Measurements from ENCODE around the gene TMEM135.

Gene TMEM135

DNA sequence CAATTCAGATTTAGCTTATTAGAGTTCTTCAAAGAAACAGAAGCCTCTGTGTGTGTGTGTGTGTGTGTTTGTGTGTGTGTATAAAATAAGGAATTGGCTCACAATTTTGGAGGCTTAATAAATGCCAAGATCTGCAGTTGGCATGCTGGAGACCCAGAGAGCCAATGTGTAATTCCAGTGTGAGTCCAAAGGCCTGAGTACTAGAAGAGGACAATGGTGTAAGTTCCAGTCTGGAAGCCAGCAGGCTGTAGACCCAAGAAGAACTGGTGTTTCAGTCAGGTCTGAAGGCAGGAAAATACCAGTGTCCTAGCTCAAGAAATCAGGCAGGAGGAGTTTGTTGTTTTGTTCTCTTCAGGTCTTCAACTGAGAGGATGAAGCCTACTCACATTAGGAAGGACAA is 20.0 kb downstream of the TMEM135 start:
- TF ChIP-seq Cebpa-rat (IDR thresholded peaks at IDR 0.05): no peak
- Histone ChIP-seq H4K20me1 (peaks cover 0 to 31% (median 0%) of the 10 kb centered on the region in 11 experiments; a peak in 7 of 22 replicates), H3K4me3 (no peak overlapping the region), H3K9me3 (replicated peaks in 1 of 11) (peaks cover 0 to 37% (median 20%) of the 10 kb centered on the region in 11 experiments; a peak in 14 of 22 replicates), H3K4me1 (no peaks in the 10 kb centered on the region), H3K27me3 (0 out of 22 replicates have a peak, but pooled peaks cover 0 to 3% (median 0%) of the 10 kb centered on the region in 11 experiments), H3K9ac (no peak overlapping the region), H3K36me3 (peaks cover 4 to 48% (median 23%) of the 10 kb centered on the region in 11 experiments; a peak in 16 of 22 replicates), H3K4me2 (no peak overlapping the region), H3K27ac (no peak overlapping the region)

DNA sequence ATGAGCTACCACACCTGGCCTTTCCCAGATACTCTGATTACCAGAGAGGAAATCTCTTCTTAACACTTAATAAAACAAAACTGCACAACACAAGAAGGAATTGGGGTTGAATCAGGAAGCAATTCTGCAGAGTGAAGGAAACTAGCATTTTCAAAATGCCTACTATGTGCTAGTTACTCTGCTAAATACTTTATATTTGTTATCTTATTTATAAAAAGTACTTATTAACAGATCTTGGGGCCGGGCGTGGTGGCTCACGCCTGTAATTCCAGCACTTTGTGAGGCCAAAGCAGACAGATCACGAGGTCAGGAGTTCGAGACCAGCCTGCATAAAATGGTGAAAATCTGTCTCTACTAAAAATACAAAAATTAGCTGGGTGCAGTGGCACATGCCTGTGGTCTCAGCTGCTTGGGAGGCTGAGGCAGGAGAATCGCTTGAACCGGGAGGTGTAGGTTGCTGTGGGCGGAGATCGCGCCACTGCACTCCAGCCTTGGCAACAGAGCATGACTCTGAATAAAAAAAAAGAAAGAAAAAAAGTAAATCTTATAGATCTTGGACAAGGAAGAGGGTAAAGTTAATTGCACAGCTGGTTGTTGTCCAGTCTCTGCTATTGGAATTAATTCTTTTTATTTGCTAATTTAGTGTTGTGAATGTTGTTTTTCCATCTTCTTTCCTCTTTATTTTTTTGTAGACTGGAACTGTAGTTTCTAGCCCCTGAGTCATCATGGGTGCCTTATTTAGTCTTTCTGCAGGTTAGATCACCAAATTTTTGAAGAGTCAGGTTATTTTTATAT is 22.1 kb downstream of the TMEM135 start:
- Histone ChIP-seq H3K9ac (no peak overlapping the region), H3K36me3 (peaks cover 4 to 48% (median 23%) of the 10 kb centered on the region in 11 experiments; a peak in 14 of 22 replicates), H3K9me3 (replicated peaks in 1 of 11) (peaks cover 0 to 37% (median 16%) of the 10 kb centered on the region in 11 experiments; a peak in 14 of 22 replicates), H3K4me3 (no peak overlapping the region), H3K27me3 (0 out of 22 replicates have a peak, but pooled peaks cover 0 to 3% (median 0%) of the 10 kb centered on the region in 11 experiments), H3K27ac (no peak overlapping the region), H4K20me1 (peaks cover 0 to 31% (median 4%) of the 10 kb centered on the region in 11 experiments; a peak in 9 of 22 replicates), H3K4me2 (no peak overlapping the region), H3K4me1 (no peaks in the 10 kb centered on the region)
- TF ChIP-seq Cebpa-rat (IDR thresholded peaks at IDR 0.05): no peak

DNA sequence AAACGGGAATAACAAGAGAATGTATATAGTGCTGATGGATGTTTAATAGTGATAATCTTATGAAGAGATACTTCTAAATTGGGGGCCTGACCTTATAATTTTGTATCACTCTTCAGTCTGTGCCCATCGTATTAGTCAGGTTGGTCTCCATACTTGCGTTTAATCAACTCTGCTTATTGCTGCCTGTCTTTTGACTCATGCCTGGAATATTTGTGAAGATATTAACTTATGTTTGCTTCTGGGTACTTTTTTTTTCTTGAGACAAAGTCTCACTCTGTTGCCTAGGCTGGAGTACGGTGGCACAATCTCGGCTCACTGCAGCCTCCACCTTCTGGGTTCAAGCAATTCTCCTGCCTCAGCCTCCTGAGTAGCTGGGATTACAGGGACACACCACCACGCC is 24.0 kb downstream of the TMEM135 start:
- H3K4me2 ChIP-seq: no peak overlapping the region
- H3K4me3 ChIP-seq: no peak overlapping the region
- no peaks in the 10 kb centered on the region for H3K4me1 ChIP-seq

DNA sequence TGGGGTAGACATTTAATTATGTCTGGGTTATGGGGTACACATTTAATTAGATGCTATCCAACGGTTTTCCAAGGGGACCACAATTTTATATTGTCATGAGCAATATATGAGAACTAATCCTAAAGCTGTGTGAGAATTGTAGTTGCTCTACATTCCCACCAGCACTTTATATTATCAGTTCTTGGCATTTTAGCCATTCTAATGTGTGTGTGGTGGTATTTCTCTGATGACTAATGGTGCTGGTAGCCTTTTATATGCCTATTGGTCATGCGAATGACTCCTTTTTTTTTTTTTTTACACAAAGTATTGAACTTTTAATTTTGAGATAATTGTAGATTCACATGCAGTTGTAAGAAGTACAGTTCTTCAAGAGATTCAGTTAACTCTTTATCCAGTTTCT is 26.2 kb downstream of the TMEM135 start:
- H3K4me2 ChIP-seq: no peak overlapping the region
- H4K20me1 ChIP-seq: peaks cover 0 to 38% (median 0%) of the 10 kb centered on the region in 11 experiments; a peak in 10 of 22 replicates
- 0 out of 22 replicates have a peak, but pooled peaks cover 0 to 3% (median 0%) of the 10 kb centered on the region in 11 experiments for H3K27me3 ChIP-seq
- TF ChIP-seq Cebpa-rat (IDR thresholded peaks at IDR 0.05): no peak
- no peaks in the 10 kb centered on the region for H3K4me1 ChIP-seq
- H3K4me3 ChIP-seq: no peak overlapping the region
- no peak overlapping the region for H3K9ac ChIP-seq
- peaks cover 9 to 42% (median 25%) of the 10 kb centered on the region in 11 experiments; a peak in 19 of 22 replicates for H3K36me3 ChIP-seq
- peaks cover 0 to 16% (median 12%) of the 10 kb centered on the region in 11 experiments; a peak in 13 of 22 replicates for H3K9me3 ChIP-seq (replicated peaks in 1 of 11)
- H3K27ac ChIP-seq: no peak overlapping the region

More for the DNA sequence above, 24.0 kb downstream of the TMEM135 start:
- peaks cover 0 to 27% (median 14%) of the 10 kb centered on the region in 11 experiments; a peak in 13 of 22 replicates for H3K9me3 ChIP-seq (replicated peaks in 1 of 11)
- H3K9ac ChIP-seq: no peak overlapping the region
- H4K20me1 ChIP-seq: peaks cover 0 to 38% (median 4%) of the 10 kb centered on the region in 11 experiments; a peak in 10 of 22 replicates
- H3K27me3 ChIP-seq: 0 out of 22 replicates have a peak, but pooled peaks cover 0 to 3% (median 0%) of the 10 kb centered on the region in 11 experiments
- H3K27ac ChIP-seq: no peak overlapping the region
- TF ChIP-seq Cebpa-rat (IDR thresholded peaks at IDR 0.05): no peak
- H3K36me3 ChIP-seq: peaks cover 0 to 37% (median 18%) of the 10 kb centered on the region in 11 experiments; a peak in 13 of 22 replicates

DNA sequence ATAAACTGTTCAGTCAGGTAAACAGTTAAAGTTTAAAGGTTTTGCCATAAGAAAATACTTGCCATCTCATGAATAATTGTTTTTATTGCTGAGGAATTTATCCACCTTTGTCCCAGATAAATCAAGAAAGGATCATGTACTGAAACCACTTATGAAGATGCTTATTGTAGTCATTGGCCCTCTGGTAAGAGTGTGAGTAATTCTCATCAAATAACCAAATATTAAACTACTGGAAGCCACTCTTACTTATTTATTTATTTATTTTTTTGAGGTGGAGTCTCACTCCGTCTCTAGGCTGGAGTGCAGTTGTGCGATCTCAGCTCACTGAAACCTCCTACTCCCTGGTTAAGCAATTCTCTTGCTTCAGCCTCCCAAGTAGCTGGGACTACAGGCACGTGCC is 35.1 kb downstream of the TMEM135 start:
- no peaks in the 10 kb centered on the region; a peak in 2 of 22 replicates for H4K20me1 ChIP-seq
- H3K27ac ChIP-seq: no peak overlapping the region

DNA sequence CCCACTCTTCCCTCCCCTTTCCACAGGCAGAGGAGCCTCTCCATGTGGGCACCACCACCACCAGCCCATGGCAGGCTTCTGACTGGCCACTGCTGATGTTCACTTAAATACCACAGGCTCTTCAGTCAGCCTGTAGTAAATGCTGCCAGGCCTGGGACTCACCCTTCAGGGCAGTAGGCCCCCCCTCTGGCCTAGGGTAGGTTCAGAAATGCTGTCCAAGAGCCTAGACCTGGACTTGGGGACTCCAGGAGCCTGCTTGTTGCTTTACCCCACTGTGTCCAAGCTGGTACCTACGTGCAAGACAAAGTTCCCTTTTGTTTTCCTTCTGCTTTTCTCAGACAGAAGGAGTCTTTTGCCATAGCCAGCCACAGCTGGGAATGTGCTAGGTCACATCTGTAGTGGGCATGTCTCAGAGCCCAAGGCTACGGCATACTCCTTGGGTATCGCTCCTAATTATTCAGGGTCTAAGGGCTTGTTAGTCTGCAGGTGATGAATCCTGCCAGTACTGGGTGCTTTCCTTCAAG is 38.6 kb downstream of the TMEM135 start:
- Histone ChIP-seq H4K20me1 (no peaks in the 10 kb centered on the region; a peak in 1 of 22 replicates), H3K4me1 (peaks cover 0 to 20% (median 0%) of the 10 kb centered on the region in 10 experiments; a peak in 8 of 20 replicates), H3K4me3 (no peak overlapping the region), H3K9me3 (replicated peaks in 1 of 11) (peaks cover 0 to 20% (median 9%) of the 10 kb centered on the region in 11 experiments; a peak in 7 of 22 replicates), H3K4me2 (peak overlapping the region in 4 of 11 experiments; percentile 0 to 38 (median 22); a peak in 4 of 22 replicates), H3K27me3 (no peaks in the 10 kb centered on the region), H3K36me3 (peaks cover 67 to 93% (median 76%) of the 10 kb centered on the region in 11 experiments), H3K9ac (no peak overlapping the region), H3K27ac (peak overlapping the region in 2 of 11 experiments; percentile 15 to 38; a peak in 4 of 22 replicates)
- no peak for TF ChIP-seq Cebpa-rat (IDR thresholded peaks at IDR 0.05)

More for the DNA sequence above, 35.1 kb downstream of the TMEM135 start:
- Histone ChIP-seq H3K9ac (no peak overlapping the region), H3K27me3 (no peaks in the 10 kb centered on the region), H3K36me3 (peaks cover 78 to 99% (median 95%) of the 10 kb centered on the region in 11 experiments), H3K4me1 (peaks cover 0 to 20% (median 0%) of the 10 kb centered on the region in 10 experiments; a peak in 8 of 20 replicates), H3K4me3 (no peak overlapping the region), H3K4me2 (no peak overlapping the region), H3K9me3 (replicated peaks in 1 of 11) (peaks cover 0 to 20% (median 9%) of the 10 kb centered on the region in 11 experiments; a peak in 8 of 22 replicates)
- TF ChIP-seq Cebpa-rat (IDR thresholded peaks at IDR 0.05): no peak

DNA sequence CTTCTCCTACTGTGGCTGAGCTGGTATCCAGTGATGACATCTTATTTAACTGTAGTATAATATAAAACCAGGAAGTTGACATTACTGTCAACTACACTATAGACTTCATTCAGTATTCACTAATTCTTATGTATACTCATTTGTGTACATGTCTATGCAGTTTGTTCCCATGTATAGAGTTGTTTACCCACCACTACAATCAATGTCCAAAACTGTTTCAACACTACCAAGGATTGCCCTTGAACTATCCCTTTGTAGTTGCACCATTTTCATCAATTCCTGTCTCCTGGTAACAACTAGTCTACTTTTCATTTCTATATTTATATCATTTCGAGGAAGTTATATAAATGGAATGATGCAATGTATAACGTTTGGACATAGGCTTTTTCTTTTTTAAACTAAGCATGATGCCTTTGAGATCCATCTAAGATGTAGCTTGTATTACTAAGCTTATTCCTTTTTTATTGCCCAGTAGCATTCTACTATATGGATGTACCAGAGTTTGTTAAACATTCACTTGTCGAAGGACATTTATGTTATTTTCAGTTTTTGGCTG is 39.2 kb downstream of the TMEM135 start:
- H3K4me1 ChIP-seq: peaks cover 0 to 20% (median 0%) of the 10 kb centered on the region in 10 experiments; a peak in 8 of 20 replicates
- H3K9me3 ChIP-seq (replicated peaks in 1 of 11): peaks cover 0 to 20% (median 9%) of the 10 kb centered on the region in 11 experiments; a peak in 7 of 22 replicates
- peak overlapping the region in 4 of 11 experiments; percentile 0 to 38 (median 22); a peak in 3 of 22 replicates for H3K4me2 ChIP-seq
- peaks cover 62 to 86% (median 71%) of the 10 kb centered on the region in 11 experiments for H3K36me3 ChIP-seq
- no peak overlapping the region for H3K4me3 ChIP-seq
- no peaks in the 10 kb centered on the region; a peak in 1 of 22 replicates for H4K20me1 ChIP-seq
- H3K27ac ChIP-seq: no peak overlapping the region; a peak in 2 of 22 replicates
- H3K27me3 ChIP-seq: no peaks in the 10 kb centered on the region
- TF ChIP-seq Cebpa-rat (IDR thresholded peaks at IDR 0.05): no peak
- H3K9ac ChIP-seq: no peak overlapping the region

DNA sequence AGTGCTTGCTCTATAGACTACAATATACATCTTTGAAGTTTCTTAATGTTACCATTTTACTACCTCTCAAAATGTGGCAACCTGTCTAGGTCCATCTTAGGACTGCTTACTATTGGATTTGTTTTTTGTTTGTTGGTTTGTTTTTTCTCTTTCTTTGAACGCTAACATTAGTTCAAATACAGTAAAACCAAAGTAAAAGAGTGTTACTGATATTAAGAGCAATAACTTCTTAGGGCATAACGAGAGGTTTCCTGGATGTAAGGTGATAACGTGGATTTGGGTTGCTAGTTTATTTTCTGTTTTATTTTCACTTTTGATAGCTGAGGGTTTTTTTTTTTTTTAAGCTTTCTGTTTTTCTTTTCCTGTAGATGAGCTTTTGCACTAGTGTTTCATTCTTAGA is 43.6 kb downstream of the TMEM135 start:
- Histone ChIP-seq H4K20me1 (peaks cover 0 to 4% (median 0%) of the 10 kb centered on the region in 11 experiments; a peak in 2 of 22 replicates), H3K9ac (no peak overlapping the region), H3K4me1 (peaks cover 0 to 13% (median 0%) of the 10 kb centered on the region in 10 experiments; a peak in 8 of 20 replicates), H3K36me3 (peaks cover 45 to 73% (median 51%) of the 10 kb centered on the region in 11 experiments), H3K4me2 (0 out of 22 replicates have a peak overlapping the region, but pooled peaks of 1 of the 11 experiments have one; percentile 3), H3K9me3 (replicated peaks in 1 of 11) (peaks cover 14 to 27% (median 22%) of the 10 kb centered on the region in 11 experiments), H3K4me3 (no peak overlapping the region), H3K27ac (no peak overlapping the region), H3K27me3 (no peaks in the 10 kb centered on the region)
- no peak for TF ChIP-seq Cebpa-rat (IDR thresholded peaks at IDR 0.05)

Data from BLaER1 treated with 17β-estradiol and CSF1 and Interleukin-3, amounts not matched to agents 10 nM and 100 nM (cell line).